ENCODE data around the gene TGIF1. TPM values are rescaled to one million over a fixed set of nuclear protein-coding genes. Genes with fewer than 3 reads are reported as not detected.

TGIF1 gene
- total RNA-seq, 2 experiments from 2014 or later = 40.9 to 69.0 TPM

- BruUV-seq (replicated peaks) = no TSS peak
- peaks cover 7% of the 10 kb centered on the region for H3K36me3 ChIP-seq (ENCODE audit: insufficient read depth, low read length)
- peak overlapping the region; percentile 65 for H3K4me2 ChIP-seq (ENCODE audit: low read length)
- POLR2A ChIA-PET = interaction anchor here (0.6 to 2.3 kb wide), 6 partner anchors 27 to 1623 kb away, joined by 3 to 11 read pairs (median 4); no protein-coding TSS in a partner anchor
- no peaks in the 10 kb centered on the region for H3K79me2 ChIP-seq (ENCODE audit: insufficient read depth, low read depth, low read length)
- H3K4me3 ChIP-seq (ENCODE audit: low read depth, low read length, poor library complexity, severe bottlenecking) = peak overlapping the region; percentile 19
- no peaks in the 10 kb centered on the region for H3K9me2 ChIP-seq (ENCODE audit: insufficient read depth, low read length)
- intact Hi-C loops (cut with micrococcal nuclease; ENCODE audit: unreplicated experiment) = loop anchor here (1.0 to 5.0 kb wide), 5 partner anchors 46 to 265 kb away; no protein-coding TSS in a partner anchor
- peak overlapping the region; percentile 84 for H3K27ac ChIP-seq (ENCODE audit: low read depth, low read length, poor library complexity, severe bottlenecking)
- H2AFZ ChIP-seq (ENCODE audit: low read length) = peak overlapping the region; percentile 62; the same call in 1 of the 2 replicates
- H4K20me1 ChIP-seq (ENCODE audit: insufficient read depth, low read length) = no peaks in the 10 kb centered on the region
- TF ChIP-seq EZH2phosphoT487 (IDR thresholded peaks at IDR 0.05; ENCODE audit: borderline replicate concordance, low read depth, low read length) = no peak
- TF ChIP-seq, protein P1, sequence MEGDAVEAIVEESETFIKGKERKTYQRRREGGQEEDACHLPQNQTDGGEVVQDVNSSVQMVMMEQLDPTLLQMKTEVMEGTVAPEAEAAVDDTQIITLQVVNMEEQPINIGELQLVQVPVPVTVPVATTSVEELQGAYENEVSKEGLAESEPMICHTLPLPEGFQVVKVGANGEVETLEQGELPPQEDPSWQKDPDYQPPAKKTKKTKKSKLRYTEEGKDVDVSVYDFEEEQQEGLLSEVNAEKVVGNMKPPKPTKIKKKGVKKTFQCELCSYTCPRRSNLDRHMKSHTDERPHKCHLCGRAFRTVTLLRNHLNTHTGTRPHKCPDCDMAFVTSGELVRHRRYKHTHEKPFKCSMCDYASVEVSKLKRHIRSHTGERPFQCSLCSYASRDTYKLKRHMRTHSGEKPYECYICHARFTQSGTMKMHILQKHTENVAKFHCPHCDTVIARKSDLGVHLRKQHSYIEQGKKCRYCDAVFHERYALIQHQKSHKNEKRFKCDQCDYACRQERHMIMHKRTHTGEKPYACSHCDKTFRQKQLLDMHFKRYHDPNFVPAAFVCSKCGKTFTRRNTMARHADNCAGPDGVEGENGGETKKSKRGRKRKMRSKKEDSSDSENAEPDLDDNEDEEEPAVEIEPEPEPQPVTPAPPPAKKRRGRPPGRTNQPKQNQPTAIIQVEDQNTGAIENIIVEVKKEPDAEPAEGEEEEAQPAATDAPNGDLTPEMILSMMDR (conservative IDR thresholded peaks at IDR 0.05; ENCODE audit: low read length) = no peak
- CTCF ChIA-PET (ENCODE audit: unreplicated experiment) = no interaction called here
- peak; percentile 85 for DNase-seq (ENCODE audit: low spot score)
- peaks cover 24% of the 10 kb centered on the region for H3K9me3 ChIP-seq (ENCODE audit: low read length)
- peaks cover 44% of the 10 kb centered on the region for H3K4me1 ChIP-seq (ENCODE audit: insufficient read depth, low read length, poor library complexity, severe bottlenecking)
Observed at GRCh38 chr18:3401669-3402620, 48.0 kb upstream of the TGIF1 start.

GRCh38 chr18:3402982-3403451 is 47.0 kb upstream of the TGIF1 start:
- peak overlapping the region; percentile 19 for H3K4me3 ChIP-seq (ENCODE audit: low read depth, low read length, poor library complexity, severe bottlenecking)
- H3K4me1 ChIP-seq (ENCODE audit: insufficient read depth, low read length, poor library complexity, severe bottlenecking) = peaks cover 44% of the 10 kb centered on the region
- intact Hi-C loops (cut with micrococcal nuclease; ENCODE audit: unreplicated experiment) = loop anchor here (2.0 to 5.0 kb wide), 4 partner anchors 106 to 264 kb away; no protein-coding TSS in a partner anchor
- H3K9me2 ChIP-seq (ENCODE audit: insufficient read depth, low read length) = no peaks in the 10 kb centered on the region
- BruUV-seq (replicated peaks) = no TSS peak
- peak overlapping the region; percentile 62 for H2AFZ ChIP-seq (ENCODE audit: low read length)
- no peak for TF ChIP-seq EZH2phosphoT487 (IDR thresholded peaks at IDR 0.05; ENCODE audit: borderline replicate concordance, low read depth, low read length)
- TF ChIP-seq, protein P1 (conservative IDR thresholded peaks at IDR 0.05; ENCODE audit: low read length) = no peak
- DNase-seq (ENCODE audit: low spot score) = peak; percentile 68
- H3K36me3 ChIP-seq (ENCODE audit: insufficient read depth, low read length) = peaks cover 7% of the 10 kb centered on the region
- H3K4me2 ChIP-seq (ENCODE audit: low read length) = peak overlapping the region; percentile 65
- ChIA-PET CTCF (ENCODE audit: unreplicated experiment) (no interaction called here), POLR2A (interaction anchor here (0.5 to 2.3 kb wide), 10 partner anchors 9 to 1142 kb away, joined by 3 to 11 read pairs (median 4); no protein-coding TSS in a partner anchor)
- no peaks in the 10 kb centered on the region for H4K20me1 ChIP-seq (ENCODE audit: insufficient read depth, low read length)
- no peaks in the 10 kb centered on the region for H3K79me2 ChIP-seq (ENCODE audit: insufficient read depth, low read depth, low read length)
- peaks cover 24% of the 10 kb centered on the region for H3K9me3 ChIP-seq (ENCODE audit: low read length)
- H3K27ac ChIP-seq (ENCODE audit: low read depth, low read length, poor library complexity, severe bottlenecking) = peak overlapping the region; percentile 84
